Esophagus squamous epithelium (tissue), 5 donors: ENCODE measurements around the gene EIF3D. TPM values are rescaled to one million over a fixed set of nuclear protein-coding genes. Genes with fewer than 3 reads are reported as not detected.

Source experiments
- DNase-seq: peaks from one replicate; lab custom pipeline; 2025; lab: John Stamatoyannopoulos, UW
- H3K27ac ChIP-seq, 4 donors: fragments of 200-600 bp; sonication (generic); one replicate each; pipeline ENCODE4 v1.5.1; 2016 to 2019; ENCODE audit warnings: mild to moderate bottlenecking in 1 of 4
- H3K27me3 ChIP-seq, 4 donors: fragments of 200-600 bp; sonication (generic); 1 replicate in 3 of 4; 2 replicates in 1 of 4; pipeline versions ENCODE4 v1.5.1 to v1.6.0; 2017 to 2021; ENCODE audit warnings: antibody characterized with exemption in 1 of 4
- H3K36me3 ChIP-seq, 3 donors: fragments of 200-600 bp; sonication (generic); one replicate each; pipeline ENCODE4 v1.5.1; 2016 to 2019
- H3K4me1 ChIP-seq, 3 donors: fragments of 200-600 bp; sonication (generic); one replicate each; pipeline ENCODE4 v1.5.1; 2017 to 2019
- H3K4me3 ChIP-seq, 4 donors: fragments of 200-600 bp; sonication (generic); 1 replicate in 3 of 4; 2 replicates in 1 of 4; pipeline ENCODE4 v1.5.1; 2016 to 2019; ENCODE audit warnings: mild to moderate bottlenecking in 2 of 4, moderate library complexity in 1 of 4
- H3K9me3 ChIP-seq, 3 donors: fragments of 200-600 bp; sonication (generic); one replicate each; pipeline ENCODE4 v1.5.1; 2016 to 2019
- CTCF ChIP-seq, 6 experiments: fragments of 450-650 bp in 4 of 6; fragments of 200-600 bp in 2 of 6; sonication (generic) in 2 of 6; IDR thresholded peaks; one replicate each; pipeline ENCODE4 v1.5.1; 2016 to 2019; ENCODE audit warnings: antibody characterized with exemption in 6 of 6, mild to moderate bottlenecking in 4 of 6, moderate library complexity in 4 of 6
- POLR2A ChIP-seq, 4 donors: fragments of 450-650 bp; IDR thresholded peaks; one replicate each; pipeline ENCODE4 v1.6.1; 2017; ENCODE audit warnings: antibody characterized with exemption in 4 of 4, mild to moderate bottlenecking in 4 of 4, moderate library complexity in 3 of 4
- WGBS, 2 donors: methylation state at CpG; one replicate each; pipeline ENCODE4 v1.1.5; 2018; 5-methylcytosine and 5-hydroxymethylcytosine counted together
- intact Hi-C: fragments of 100-400 bp; cut with DNase I; formaldehyde crosslinking; loops from one replicate; pipeline ENCODE4 v1.15.0; 2022
- total RNA-seq, 4 donors: library from RNA; depleted of rRNA; stranded (reverse); fragments of >200 nt; gene quantifications; one replicate each; pipeline ENCODE4 v1.1.0, GENCODE V29; 2016
- donor health status: DM: yes; HTN: yes; CAD: no.

Gene EIF3D
- total RNA-seq, 4 donors from 2014 or later: 250 to 385 (median 268) TPM

DNA sequence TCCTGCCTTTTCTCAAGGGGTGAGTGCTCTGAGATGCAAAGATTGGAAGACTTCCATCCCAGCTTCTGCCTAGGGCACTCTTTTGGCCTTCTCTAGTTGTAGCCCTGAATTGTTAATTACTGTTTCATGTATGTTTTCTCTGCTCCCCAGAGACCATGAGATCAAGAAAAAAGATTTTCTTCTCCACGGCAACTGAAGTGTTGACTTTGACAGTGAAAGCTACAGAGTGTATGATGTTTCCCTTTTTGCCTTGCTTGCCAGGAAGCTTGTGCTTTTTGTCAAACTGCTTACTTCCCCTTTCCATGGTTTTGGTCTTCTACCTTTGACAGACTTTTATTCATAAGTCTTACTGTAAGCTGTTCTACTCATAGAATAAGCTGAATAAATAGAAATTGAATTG lies 23.3 kb upstream of the EIF3D start:
- no peaks in the 10 kb centered on the region for H3K9me3 ChIP-seq
- no peak for DNase-seq
- peaks cover 0 to 65% (median 3%) of the 10 kb centered on the region in 4 donors for H3K27me3 ChIP-seq
- peaks cover 0 to 31% (median 8%) of the 10 kb centered on the region in 3 donors for H3K4me1 ChIP-seq
- 6 to 13% methylated on average over 1 of the region's 1 CpG for WGBS, 2 donors
- H3K27ac ChIP-seq: no peak overlapping the region
- no peak overlapping the region for H3K4me3 ChIP-seq
- no peaks in the 10 kb centered on the region for H3K36me3 ChIP-seq
- intact Hi-C loops: loop anchor here (10.0 kb wide), 1 partner anchor 213 kb away; no protein-coding TSS in a partner anchor
- TF ChIP-seq CTCF (IDR thresholded peaks at IDR 0.05): no peak
- no peak for TF ChIP-seq POLR2A (IDR thresholded peaks at IDR 0.05)

- H3K4me3 ChIP-seq: no peak overlapping the region
- 34 to 45% methylated on average over 11 to 12 of the region's 13 CpGs for WGBS, 2 donors
- no peak for TF ChIP-seq POLR2A (IDR thresholded peaks at IDR 0.05)
- TF ChIP-seq CTCF (IDR thresholded peaks at IDR 0.05): no peak
- DNase-seq: no peak
- H3K27me3 ChIP-seq: peaks cover 0 to 65% (median 3%) of the 10 kb centered on the region in 4 donors
- intact Hi-C loops: loop anchor here (10.0 kb wide), 1 partner anchor 214 kb away; no protein-coding TSS in a partner anchor
- H3K36me3 ChIP-seq: no peaks in the 10 kb centered on the region
- H3K27ac ChIP-seq: no peak overlapping the region
- peaks cover 0 to 38% (median 8%) of the 10 kb centered on the region in 3 donors for H3K4me1 ChIP-seq
- H3K9me3 ChIP-seq: no peaks in the 10 kb centered on the region
Measured at GRCh38 chr22:36550701-36551495, 21.9 kb upstream of the EIF3D start.

DNA sequence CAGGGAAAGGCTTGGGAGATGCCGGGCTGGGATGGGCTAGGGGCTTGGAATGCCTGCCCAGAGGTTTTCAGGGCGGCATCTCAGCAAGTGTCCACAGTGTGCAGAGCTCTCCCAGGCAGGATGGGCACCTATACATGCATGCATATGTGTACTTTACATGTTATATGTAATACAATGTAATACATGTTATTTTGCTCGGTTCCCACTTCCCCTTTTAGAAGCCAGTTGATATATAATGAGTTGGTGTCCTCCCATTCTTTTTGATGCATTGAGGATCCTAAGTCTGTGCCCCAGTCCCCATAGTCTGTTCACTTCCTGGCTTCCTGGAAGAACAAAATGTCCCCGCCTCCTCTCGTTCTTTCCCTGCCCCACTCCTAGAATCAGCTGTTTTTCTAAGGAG lies 20.1 kb upstream of the EIF3D start:
- no peaks in the 10 kb centered on the region for H3K36me3 ChIP-seq
- no peaks in the 10 kb centered on the region for H3K9me3 ChIP-seq
- TF ChIP-seq POLR2A (IDR thresholded peaks at IDR 0.05) (no peak), CTCF (IDR thresholded peaks at IDR 0.05) (no peak)
- 56 to 66% methylated on average over 5 of the region's 5 CpGs for WGBS, 2 donors
- H3K4me1 ChIP-seq: peaks cover 0 to 38% (median 8%) of the 10 kb centered on the region in 3 donors
- H3K4me3 ChIP-seq: no peak overlapping the region
- no peak for DNase-seq
- intact Hi-C loops: loop anchor here (10.0 kb wide), 1 partner anchor 316 kb away; the partner anchor contains the start of gene NCF4
- peaks cover 0 to 52% (median 3%) of the 10 kb centered on the region in 4 donors for H3K27me3 ChIP-seq
- H3K27ac ChIP-seq: peak overlapping the region in 1 of 4 donors; percentile 21

GRCh38 chr22:36548606-36549005 lies 19.6 kb upstream of the EIF3D start:
- intact Hi-C loops: loop anchor here (10.0 kb wide), 1 partner anchor 316 kb away; the partner anchor contains the start of gene NCF4
- TF ChIP-seq POLR2A (IDR thresholded peaks at IDR 0.05) (no peak), CTCF (IDR thresholded peaks at IDR 0.05) (no peak)
- 33 to 48% methylated on average over 10 to 13 of the region's 14 CpGs for WGBS, 2 donors
- no peaks in the 10 kb centered on the region for H3K9me3 ChIP-seq
- peaks cover 0 to 52% (median 3%) of the 10 kb centered on the region in 4 donors for H3K27me3 ChIP-seq
- peaks cover 0 to 38% (median 8%) of the 10 kb centered on the region in 3 donors for H3K4me1 ChIP-seq
- no peak overlapping the region for H3K4me3 ChIP-seq
- no peaks in the 10 kb centered on the region for H3K36me3 ChIP-seq
- DNase-seq: no peak
- peak overlapping the region in 1 of 4 donors; percentile 21 for H3K27ac ChIP-seq

DNA sequence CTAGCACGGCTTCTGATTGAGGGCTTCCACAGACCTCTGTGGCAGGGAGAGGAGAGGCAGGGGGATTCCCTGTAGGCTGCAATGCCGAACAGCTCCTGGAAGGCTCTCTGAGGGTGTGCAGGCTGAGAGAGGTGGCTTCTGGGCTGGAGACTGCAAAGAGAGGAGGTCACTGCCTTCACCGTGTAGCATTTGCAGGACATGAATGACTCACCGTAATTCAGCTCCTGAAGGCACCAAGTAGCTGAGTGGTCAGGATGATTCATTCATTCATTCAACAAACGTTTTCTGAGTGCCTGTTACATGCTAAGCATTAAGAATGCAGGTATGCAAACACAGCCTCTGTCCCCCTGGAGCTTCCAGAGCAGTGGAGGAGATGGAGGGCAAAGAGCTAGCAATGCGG lies 18.0 kb upstream of the EIF3D start:
- intact Hi-C loops: loop anchor here (10.0 kb wide), 1 partner anchor 318 kb away; the partner anchor contains the start of gene NCF4
- peaks cover 0 to 48% (median 4%) of the 10 kb centered on the region in 4 donors for H3K27me3 ChIP-seq
- WGBS, 2 donors: 36 to 37% methylated on average over 4 to 5 of the region's 6 CpGs

More for the DNA sequence above, 18.0 kb upstream of the EIF3D start:
- H3K36me3 ChIP-seq: no peaks in the 10 kb centered on the region
- H3K9me3 ChIP-seq: no peaks in the 10 kb centered on the region
- no peak overlapping the region for H3K27ac ChIP-seq
- no peak for TF ChIP-seq POLR2A (IDR thresholded peaks at IDR 0.05)
- TF ChIP-seq CTCF (IDR thresholded peaks at IDR 0.05): no peak
- DNase-seq: no peak
- H3K4me1 ChIP-seq: peaks cover 0 to 38% (median 13%) of the 10 kb centered on the region in 3 donors
- no peak overlapping the region for H3K4me3 ChIP-seq
